ENCODE results near the gene HADHB.

HADHB gene

DNA sequence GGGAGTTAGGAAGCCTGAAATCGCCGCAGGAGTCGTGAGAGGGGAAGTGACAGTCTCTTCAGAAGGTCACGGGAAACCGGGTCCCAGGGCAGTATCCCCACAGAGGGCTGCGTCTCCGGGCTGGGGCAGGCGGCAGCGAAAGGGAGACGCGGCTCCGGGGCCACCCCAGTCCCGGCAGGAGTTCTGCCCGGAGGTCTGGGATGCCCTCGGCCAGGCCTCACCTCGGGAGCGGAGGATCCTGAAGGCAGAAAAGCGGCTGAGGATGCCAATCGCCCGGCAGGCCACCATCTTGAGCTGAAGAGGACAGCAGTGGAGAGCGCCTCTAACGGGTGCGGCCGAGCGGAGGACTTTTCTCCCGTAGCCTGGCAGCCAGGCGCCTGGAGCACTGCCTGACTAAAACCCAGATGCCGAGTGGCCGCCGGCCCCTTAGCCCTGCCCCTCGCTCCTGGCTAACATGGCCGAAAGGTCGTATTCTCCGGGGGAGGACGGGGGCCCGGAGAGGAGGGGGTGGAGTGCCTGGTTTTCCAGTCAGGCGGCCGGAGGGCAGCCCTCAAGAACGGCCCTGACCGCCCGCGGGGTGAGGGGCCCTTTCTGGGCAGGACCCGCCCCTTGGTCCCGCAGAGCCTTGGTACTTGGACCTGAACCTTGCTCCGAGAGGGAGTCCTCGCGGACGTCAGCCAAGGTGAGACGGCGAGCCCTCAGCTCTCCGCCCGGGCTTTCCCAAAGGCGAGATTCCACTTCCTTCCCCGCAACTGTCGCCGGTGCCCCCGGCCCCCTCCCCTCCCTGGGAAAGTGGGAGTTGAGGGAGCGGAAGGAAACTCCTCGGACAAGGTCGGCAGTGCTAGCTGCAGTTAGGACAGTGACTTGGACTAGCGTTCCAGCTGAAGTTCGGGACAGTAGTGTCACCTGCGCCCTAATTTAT is at the start of gene HADHB, which contains the start of gene HADHA:
HADHB (plus strand) TSS at position 631 of the 922 bp plus-strand sequence. CDS start 9,316 bp downstream, outside the sequence.
HADHA (minus strand) TSS at position 324 of the 922 bp plus-strand sequence; CDS start at position 288, 36 bp downstream.
- peak; percentile 75 to 76 for DNase-seq

GRCh38 chr2:26195040-26195984 is 49.4 kb upstream of the HADHB start:
- DNase-seq = no peak

DNA sequence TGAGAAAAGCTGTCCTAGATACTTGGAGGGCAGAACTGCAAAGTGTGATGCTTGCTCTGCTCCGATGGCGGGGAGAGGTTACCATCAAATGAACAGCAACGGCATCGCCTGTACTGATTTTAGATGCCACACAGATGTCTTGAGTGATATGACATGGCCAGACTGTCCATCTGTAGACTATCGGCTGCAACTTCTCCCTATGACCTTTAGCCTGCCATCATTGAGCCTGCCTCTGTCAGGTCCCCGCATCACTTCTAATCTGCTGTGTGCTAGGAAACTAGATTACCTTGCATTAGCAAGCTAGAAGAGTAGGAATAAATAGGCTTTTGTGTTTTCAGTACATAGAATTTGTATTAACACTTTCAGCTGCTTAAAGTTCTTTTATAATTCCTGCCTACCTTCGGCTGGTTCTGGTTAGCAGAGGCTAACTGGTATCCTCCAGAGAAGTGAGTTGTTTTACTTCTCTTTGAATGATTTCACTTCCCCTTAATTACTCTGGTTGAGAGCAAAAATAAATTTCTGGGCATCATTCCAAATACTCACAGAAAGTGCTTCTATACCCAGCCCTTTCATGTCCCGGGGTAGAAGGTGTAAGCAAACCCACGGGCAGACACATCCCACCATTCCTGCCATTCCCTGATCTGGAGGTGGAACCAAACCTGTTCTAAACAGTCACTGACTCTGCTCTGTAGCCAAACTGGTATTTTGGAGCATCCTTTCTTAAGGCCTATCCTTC is 47.9 kb upstream of the HADHB start:
- DNase-seq = no peak

GRCh38 chr2:26197516-26197915 is 47.2 kb upstream of the HADHB start:
- no peak for DNase-seq

GRCh38 chr2:26202981-26203490 is 41.7 kb upstream of the HADHB start:
- no peak for DNase-seq

DNA sequence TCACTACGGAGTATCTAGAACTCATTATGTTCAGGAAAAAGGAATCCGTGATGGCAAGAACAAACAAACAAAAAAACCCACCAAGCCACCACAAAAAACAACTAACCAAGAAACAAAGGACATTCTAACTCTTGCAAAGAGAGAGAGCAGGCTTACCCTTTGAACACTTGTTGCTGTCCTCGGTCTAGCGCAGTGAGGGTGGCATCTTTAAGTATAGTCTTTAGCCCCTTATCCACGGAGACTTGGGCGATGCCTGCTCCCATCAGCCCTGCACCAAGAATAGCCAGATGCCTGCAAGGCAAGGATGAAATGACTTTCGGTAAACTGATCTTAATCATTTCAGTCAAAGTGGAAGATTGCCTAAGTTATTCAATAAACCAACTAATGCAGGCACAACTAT is 40.8 kb upstream of the HADHB start:
- DNase-seq = no peak

DNA sequence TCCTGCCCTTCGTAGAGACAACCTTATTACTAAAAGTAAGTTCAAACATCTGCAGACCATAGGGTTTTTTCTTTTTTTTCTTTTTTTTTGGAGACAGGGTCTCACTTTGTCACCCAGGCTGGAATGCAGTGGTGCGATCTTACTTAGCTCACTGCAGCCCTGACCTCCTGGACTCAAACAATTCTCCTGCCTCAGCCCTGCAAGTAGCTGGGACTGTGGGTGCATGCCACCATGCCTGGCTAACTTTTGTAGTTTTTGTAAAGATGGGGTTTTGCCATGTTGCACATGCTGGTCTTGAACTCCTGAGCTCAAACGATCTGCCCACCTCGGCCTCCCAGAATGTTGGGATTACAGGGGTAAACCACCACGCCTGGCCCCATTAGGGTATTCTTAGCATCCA is 32.7 kb upstream of the HADHB start:
- no peak for DNase-seq

DNA sequence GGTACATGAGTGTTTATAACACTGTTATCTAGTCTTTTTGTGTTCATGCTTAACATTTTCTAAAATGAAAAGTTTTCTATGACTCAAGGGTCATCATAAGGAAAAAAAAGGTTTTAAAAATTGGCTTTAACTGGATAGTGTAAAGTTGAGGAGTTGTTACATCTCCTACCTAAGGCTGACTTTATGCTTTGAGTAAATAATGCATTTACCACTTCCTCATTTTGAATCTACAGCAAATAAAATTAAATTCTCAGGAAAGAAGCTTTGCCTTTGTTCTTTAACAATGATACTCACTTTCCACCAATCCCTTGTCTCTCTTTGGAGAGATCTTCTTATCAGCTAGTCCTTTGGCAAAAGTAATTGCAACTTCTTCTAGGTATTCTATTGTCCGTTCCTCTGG is 30.0 kb upstream of the HADHB start:
- DNase-seq = no peak

GRCh38 chr2:26215833-26216232 is 28.9 kb upstream of the HADHB start:
- DNase-seq = no peak

- DNase-seq = no peak
Observed at GRCh38 chr2:26216587-26216986, 28.2 kb upstream of the HADHB start.

DNA sequence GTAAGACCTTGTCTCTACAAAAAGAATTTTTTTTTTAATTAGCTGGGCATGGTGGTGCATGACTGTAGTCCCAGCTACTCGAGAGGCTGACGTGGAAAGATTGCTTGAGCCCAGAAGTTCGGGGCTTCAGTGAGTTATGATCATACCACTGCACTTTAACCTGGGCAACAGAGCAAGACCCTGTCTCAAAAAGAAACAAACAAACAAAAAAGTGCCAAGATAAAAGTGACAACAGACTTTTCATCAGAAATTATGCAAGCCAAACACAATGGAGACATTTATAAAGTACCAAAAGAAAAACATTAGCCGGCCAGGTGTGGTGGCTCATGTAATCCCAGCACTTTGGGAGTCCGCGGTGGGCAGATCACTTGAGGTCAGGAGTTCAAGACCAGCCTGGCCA is 27.0 kb upstream of the HADHB start:
- DNase-seq = no peak

GRCh38 chr2:26223018-26223417 is 21.7 kb upstream of the HADHB start:
- DNase-seq = no peak

DNA sequence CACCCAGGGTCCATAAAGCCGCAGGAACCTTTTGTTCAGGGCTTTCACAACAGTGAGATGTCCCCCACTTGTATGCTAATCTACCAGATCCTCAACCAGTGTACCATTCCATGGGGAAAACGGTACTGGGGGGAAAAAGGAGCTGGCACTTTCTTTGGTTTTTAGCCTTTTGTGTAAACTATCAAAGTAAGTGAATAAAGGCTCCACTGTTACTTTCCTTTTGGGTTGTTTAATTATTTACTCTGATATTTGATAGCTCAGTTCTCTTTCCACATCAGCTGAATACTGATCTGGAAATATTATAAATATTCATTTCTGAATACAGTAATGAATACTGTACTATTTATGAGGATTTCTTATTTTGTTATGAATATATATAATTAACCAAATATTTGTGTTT is 20.6 kb upstream of the HADHB start:
- no peak for DNase-seq

GRCh38 chr2:26229595-26229994 is 15.1 kb upstream of the HADHB start:
- DNase-seq = no peak

- no peak for DNase-seq
Observed at GRCh38 chr2:26230806-26231205, 13.9 kb upstream of the HADHB start.

DNA sequence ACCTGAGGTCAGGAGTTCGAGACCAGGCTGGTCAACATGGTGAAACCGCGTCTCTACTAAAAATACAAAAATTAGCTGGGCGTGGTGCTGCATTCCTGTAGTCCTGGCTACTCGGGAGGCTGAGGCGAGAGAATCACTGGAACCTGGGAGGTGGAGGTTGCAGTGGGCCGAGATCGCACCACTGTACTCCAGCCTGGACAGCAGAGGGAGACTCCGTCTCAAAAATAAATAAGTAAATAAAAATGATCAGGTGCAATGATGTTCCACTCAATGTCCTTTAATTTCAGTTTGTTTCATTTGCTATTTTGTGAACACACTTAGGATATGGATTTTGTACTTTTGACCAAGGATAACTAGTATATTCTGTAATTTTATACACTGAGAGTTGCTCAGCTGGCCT is 9.7 kb upstream of the HADHB start:
- no peak for DNase-seq

GRCh38 chr2:26237868-26238267 is 6.9 kb upstream of the HADHB start:
- DNase-seq = no peak

DNA sequence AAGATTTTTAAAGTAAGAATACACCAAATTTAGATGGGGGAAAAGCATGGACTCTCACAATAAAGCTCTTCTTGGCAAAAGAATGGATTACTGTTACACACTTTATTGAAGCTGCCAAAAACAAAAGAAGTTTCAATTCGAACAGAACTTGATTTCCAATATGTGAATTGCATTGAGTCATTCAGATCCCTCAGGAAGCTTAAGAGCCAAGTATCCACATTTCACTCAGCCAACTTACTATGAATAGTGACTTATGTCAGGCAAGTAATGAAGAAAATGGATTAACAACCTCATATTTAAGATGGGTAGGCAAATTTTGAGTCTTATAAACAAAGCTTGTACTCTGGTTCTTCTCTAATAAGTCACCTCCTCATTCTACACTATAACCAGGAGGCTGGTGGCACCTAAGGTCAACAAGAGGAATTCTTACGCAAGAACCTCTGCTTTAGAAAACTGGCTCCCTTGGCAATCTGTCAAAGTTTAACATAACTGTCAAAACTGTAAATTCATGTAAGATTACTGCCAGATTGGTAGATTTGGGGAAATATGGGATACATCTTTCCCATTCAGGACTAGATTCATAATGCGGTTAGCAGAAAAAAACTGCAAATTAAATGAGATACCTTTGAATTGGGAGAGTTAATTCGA is 6.3 kb upstream of the HADHB start:
- DNase-seq = no peak

- DNase-seq = no peak
Observed at GRCh38 chr2:26241928-26242436, 2.8 kb upstream of the HADHB start.

GRCh38 chr2:26243470-26244308 is 1.1 kb upstream of the HADHB start:
- peak in 1 of 2 donors; percentile 12 for DNase-seq

GRCh38 chr2:26245231-26245732 is 543 bp downstream of the HADHB start:
- DNase-seq = peak; percentile 26 to 39
